IMR-90 (cell line): Measurements from ENCODE around the gene GP1BA.
A peak's percentile ranks its signal among the peaks of the same experiment; 100 is the strongest.

Experiments
- BHLHE40 ChIP-seq: fragments of 150-350 bp; IDR thresholded peaks from 2 replicates; pipeline ENCODE4 v1.6.1; 2016; ENCODE audit warnings: mild to moderate bottlenecking, low read depth, low read length
- CEBPB ChIP-seq: IDR thresholded peaks from 2 replicates; pipeline ENCODE4 v1.6.1; 2012; ENCODE audit warnings: low read depth, low read length, improper control_type of control experiment
- CTCF ChIP-seq: conservative IDR thresholded peaks from 2 replicates; pipeline ENCODE4 v1.5.1; 2012; ENCODE audit warnings: mild to moderate bottlenecking, low read depth, low read length, improper control_type of control experiment
- FOS ChIP-seq: fragments of 150-350 bp; IDR thresholded peaks from 2 replicates; pipeline ENCODE4 v1.6.1; 2016; ENCODE audit warnings: low read depth, low read length
- MAFK ChIP-seq: IDR thresholded peaks from 2 replicates; pipeline ENCODE4 v1.6.1; 2012; ENCODE audit warnings: low read depth, low read length, improper control_type of control experiment
- MAZ ChIP-seq: IDR thresholded peaks from 2 replicates; pipeline ENCODE4 v1.6.1; 2012; ENCODE audit warnings: low read depth, mild to moderate bottlenecking, low read length, improper control_type of control experiment, moderate library complexity, borderline replicate concordance
- MXI1 ChIP-seq: IDR thresholded peaks from 2 replicates; pipeline ENCODE4 v1.6.1; 2012; ENCODE audit warnings: low read depth, mild to moderate bottlenecking, low read length, moderate library complexity, borderline replicate concordance
- NFE2L2 ChIP-seq: fragments of 150-350 bp; IDR thresholded peaks from 2 replicates; pipeline ENCODE4 v1.6.1; 2016; ENCODE audit warnings: low read depth, mild to moderate bottlenecking, low read length
- POLR2A ChIP-seq: IDR thresholded peaks from 2 replicates; pipeline ENCODE4 v1.6.1; 2012; ENCODE audit warnings: mild to moderate bottlenecking, low read depth, low read length
- RAD21 ChIP-seq: IDR thresholded peaks from 2 replicates; pipeline ENCODE4 v1.6.1; 2012; ENCODE audit warnings: low read length, improper control_type of control experiment
- RCOR1 ChIP-seq: IDR thresholded peaks from 2 replicates; pipeline ENCODE4 v1.6.1; 2012; ENCODE audit warnings: mild to moderate bottlenecking, low read length, improper control_type of control experiment; ENCODE audit not compliant: insufficient replicate concordance
- TF ChIP-seq, protein P1 (sequence below): fragments of 150-350 bp; IDR thresholded peaks from 2 replicates; pipeline ENCODE4 v1.6.1; 2016; ENCODE audit warnings: low read depth, mild to moderate bottlenecking, low read length, moderate library complexity, borderline replicate concordance
- TF ChIP-seq, protein P2 (sequence below): fragments of 150-350 bp; IDR thresholded peaks from 2 replicates; pipeline ENCODE4 v1.6.1; 2017; ENCODE audit warnings: mild to moderate bottlenecking, antibody characterized with exemption, low read length, low read depth

DNA sequence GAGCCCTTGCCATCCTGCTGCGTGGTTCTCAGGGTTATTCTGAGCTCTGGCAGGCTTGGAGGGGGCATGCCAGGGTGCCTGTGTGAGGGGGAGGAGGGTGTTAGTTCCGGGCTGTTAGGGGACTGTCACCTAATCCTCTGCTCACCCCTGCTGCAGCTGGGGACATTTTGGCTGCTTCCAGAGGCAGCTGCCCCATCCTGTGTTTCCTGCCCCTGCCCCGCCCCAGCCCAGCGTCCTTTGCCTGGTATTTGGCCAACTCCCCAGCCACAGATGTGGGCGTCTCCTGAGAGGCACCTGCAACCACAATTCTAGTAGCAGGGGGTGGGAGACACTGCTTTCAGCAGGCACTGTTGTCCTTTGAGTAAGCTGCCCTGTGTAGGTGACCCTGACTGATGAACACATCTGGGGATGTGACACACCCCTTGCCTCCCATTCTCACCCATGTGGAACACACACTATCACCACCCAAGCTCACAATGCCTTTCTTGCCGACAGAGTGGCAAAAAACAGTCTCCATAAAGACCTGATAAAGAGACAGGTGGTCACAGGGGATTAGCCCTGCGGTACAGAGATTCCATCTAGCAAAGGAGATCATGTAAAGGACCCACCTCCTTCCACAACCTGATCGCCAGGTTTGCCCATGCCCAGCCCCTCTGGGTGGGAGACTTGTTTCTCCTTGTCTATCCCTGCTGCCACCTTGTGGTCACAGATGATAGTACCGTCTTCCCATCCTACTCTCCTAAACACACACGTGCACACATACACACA, 28.8 kb upstream of the GP1BA start, which contains the start of gene CHRNE:
- TF ChIP-seq POLR2A (no peak), CTCF (peak; percentile 65), MXI1 (no peak), FOS (no peak), MAFK (no peak), MAZ (no peak), RAD21 (peak; percentile 50), CEBPB (no peak), RCOR1 (no peak), NFE2L2 (no peak), BHLHE40 (peak; percentile 67)
- TF ChIP-seq, protein P1, sequence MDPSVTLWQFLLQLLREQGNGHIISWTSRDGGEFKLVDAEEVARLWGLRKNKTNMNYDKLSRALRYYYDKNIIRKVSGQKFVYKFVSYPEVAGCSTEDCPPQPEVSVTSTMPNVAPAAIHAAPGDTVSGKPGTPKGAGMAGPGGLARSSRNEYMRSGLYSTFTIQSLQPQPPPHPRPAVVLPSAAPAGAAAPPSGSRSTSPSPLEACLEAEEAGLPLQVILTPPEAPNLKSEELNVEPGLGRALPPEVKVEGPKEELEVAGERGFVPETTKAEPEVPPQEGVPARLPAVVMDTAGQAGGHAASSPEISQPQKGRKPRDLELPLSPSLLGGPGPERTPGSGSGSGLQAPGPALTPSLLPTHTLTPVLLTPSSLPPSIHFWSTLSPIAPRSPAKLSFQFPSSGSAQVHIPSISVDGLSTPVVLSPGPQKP = no peak
- TF ChIP-seq, protein P2, sequence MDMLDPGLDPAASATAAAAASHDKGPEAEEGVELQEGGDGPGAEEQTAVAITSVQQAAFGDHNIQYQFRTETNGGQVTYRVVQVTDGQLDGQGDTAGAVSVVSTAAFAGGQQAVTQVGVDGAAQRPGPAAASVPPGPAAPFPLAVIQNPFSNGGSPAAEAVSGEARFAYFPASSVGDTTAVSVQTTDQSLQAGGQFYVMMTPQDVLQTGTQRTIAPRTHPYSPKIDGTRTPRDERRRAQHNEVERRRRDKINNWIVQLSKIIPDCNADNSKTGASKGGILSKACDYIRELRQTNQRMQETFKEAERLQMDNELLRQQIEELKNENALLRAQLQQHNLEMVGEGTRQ = no peak
